Activated naive CD8-positive, alpha-beta T cell treated with anti-CD3 and anti-CD28 coated beads for 36 hours (primary cell): ENCODE measurements around the gene SCAPER. TPM values are rescaled to one million over a fixed set of nuclear protein-coding genes. Genes with fewer than 3 reads are reported as not detected.
"Not testable (repeated sequence)": the region's sequence is repeated elsewhere in the genome, so short reads cannot be mapped to it uniquely, and the experiment has no call there.

Experiments
- DNase-seq: peaks from one replicate; pipeline ENCODE4 v3.0.0; 2021
- H3K27ac Mint-ChIP-seq: one replicate; pipeline ENCODE4 v1.8.0; 2022; ENCODE audit warnings: mild to moderate bottlenecking, moderate library complexity, mixed read lengths
- H3K27me3 Mint-ChIP-seq: one replicate; pipeline ENCODE4 v1.8.0; 2022; ENCODE audit warnings: mild to moderate bottlenecking, mixed read lengths
- H3K36me3 Mint-ChIP-seq: one replicate; pipeline ENCODE4 v1.8.0; 2021; ENCODE audit warnings: mild to moderate bottlenecking, mixed read lengths
- H3K4me1 Mint-ChIP-seq: one replicate; pipeline ENCODE4 v1.8.0; 2021; ENCODE audit warnings: mixed read lengths
- H3K4me3 Mint-ChIP-seq: one replicate; pipeline ENCODE4 v1.8.0; 2022; ENCODE audit warnings: mild to moderate bottlenecking, moderate library complexity, mixed read lengths
- H3K9me3 Mint-ChIP-seq: one replicate; pipeline ENCODE4 v1.8.0; 2022; ENCODE audit warnings: mixed read lengths
- total RNA-seq, 2 experiments: library from RNA; stranded (reverse); gene quantifications; one replicate each; pipeline ENCODE4 v1.2.3, GENCODE V29; 2021

The SCAPER gene
- total RNA-seq, 2 experiments from 2014 or later: 20.8 to 21.3 TPM

GRCh38 chr15:76860201-76860600 lies 44.9 kb downstream of the SCAPER start:
- DNase-seq: no peak
- Mint-ChIP-seq H3K4me3 (no peak overlapping the region), H3K36me3 (peaks cover 27% of the 10 kb centered on the region), H3K9me3 (peaks cover 8% of the 10 kb centered on the region), H3K4me1 (peaks cover 27% of the 10 kb centered on the region), H3K27me3 (no peaks in the 10 kb centered on the region), H3K27ac (no peak overlapping the region)

- H3K27me3 Mint-ChIP-seq, H3K4me3 Mint-ChIP-seq, H3K27ac Mint-ChIP-seq, DNase-seq: not testable (repeated sequence)
- Mint-ChIP-seq H3K36me3 (peaks cover 76% of the 10 kb centered on the region), H3K4me1 (peaks cover 14% of the 10 kb centered on the region), H3K9me3 (peaks cover 31% of the 10 kb centered on the region)
Measured at GRCh38 chr15:76850367-76850766, 54.8 kb downstream of the SCAPER start.

GRCh38 chr15:76846782-76847181 lies 58.4 kb downstream of the SCAPER start:
- peaks cover 46% of the 10 kb centered on the region for H3K36me3 Mint-ChIP-seq
- no peak overlapping the region for H3K27ac Mint-ChIP-seq
- H3K4me3 Mint-ChIP-seq: no peak overlapping the region
- peaks cover 27% of the 10 kb centered on the region for H3K4me1 Mint-ChIP-seq
- peaks cover 7% of the 10 kb centered on the region for H3K9me3 Mint-ChIP-seq
- no peak for DNase-seq
- no peaks in the 10 kb centered on the region for H3K27me3 Mint-ChIP-seq

GRCh38 chr15:76844096-76844495 lies 61.0 kb downstream of the SCAPER start:
- H3K36me3 Mint-ChIP-seq: peaks cover 19% of the 10 kb centered on the region
- H3K9me3 Mint-ChIP-seq: no peaks in the 10 kb centered on the region
- no peak overlapping the region for H3K27ac Mint-ChIP-seq
- no peak for DNase-seq
- H3K4me3 Mint-ChIP-seq: no peak overlapping the region
- H3K4me1 Mint-ChIP-seq: peaks cover 29% of the 10 kb centered on the region
- H3K27me3 Mint-ChIP-seq: no peaks in the 10 kb centered on the region

GRCh38 chr15:76843269-76843668 lies 61.9 kb downstream of the SCAPER start:
- no peak overlapping the region for H3K4me3 Mint-ChIP-seq
- DNase-seq: no peak
- no peak overlapping the region for H3K27ac Mint-ChIP-seq
- no peaks in the 10 kb centered on the region for H3K27me3 Mint-ChIP-seq
- peaks cover 29% of the 10 kb centered on the region for H3K4me1 Mint-ChIP-seq
- peaks cover 21% of the 10 kb centered on the region for H3K36me3 Mint-ChIP-seq
- H3K9me3 Mint-ChIP-seq: no peaks in the 10 kb centered on the region

GRCh38 chr15:76840830-76841460 lies 64.2 kb downstream of the SCAPER start:
- Mint-ChIP-seq H3K27me3 (no peaks in the 10 kb centered on the region), H3K9me3 (peaks cover 7% of the 10 kb centered on the region), H3K4me1 (peaks cover 22% of the 10 kb centered on the region), H3K27ac (no peak overlapping the region), H3K36me3 (peaks cover 31% of the 10 kb centered on the region), H3K4me3 (no peak overlapping the region)
- no peak for DNase-seq

- no peak for DNase-seq
- H3K9me3 Mint-ChIP-seq: peaks cover 16% of the 10 kb centered on the region
- no peaks in the 10 kb centered on the region for H3K27me3 Mint-ChIP-seq
- peaks cover 42% of the 10 kb centered on the region for H3K36me3 Mint-ChIP-seq
- H3K4me1 Mint-ChIP-seq: peaks cover 18% of the 10 kb centered on the region
- no peak overlapping the region for H3K4me3 Mint-ChIP-seq
- no peak overlapping the region for H3K27ac Mint-ChIP-seq
Measured at GRCh38 chr15:76839173-76839572, 66.0 kb downstream of the SCAPER start.

GRCh38 chr15:76837474-76837873 lies 67.7 kb downstream of the SCAPER start:
- H3K27ac Mint-ChIP-seq: no peak overlapping the region
- no peak overlapping the region for H3K4me3 Mint-ChIP-seq
- H3K27me3 Mint-ChIP-seq: no peaks in the 10 kb centered on the region
- H3K4me1 Mint-ChIP-seq: peaks cover 9% of the 10 kb centered on the region
- H3K36me3 Mint-ChIP-seq: peaks cover 58% of the 10 kb centered on the region
- DNase-seq: no peak
- peaks cover 30% of the 10 kb centered on the region for H3K9me3 Mint-ChIP-seq

- no peak for DNase-seq
- H3K9me3 Mint-ChIP-seq: peaks cover 20% of the 10 kb centered on the region
- peaks cover 38% of the 10 kb centered on the region for H3K36me3 Mint-ChIP-seq
- peaks cover 10% of the 10 kb centered on the region for H3K4me1 Mint-ChIP-seq
- H3K27ac Mint-ChIP-seq: no peak overlapping the region
- H3K27me3 Mint-ChIP-seq: no peaks in the 10 kb centered on the region
- H3K4me3 Mint-ChIP-seq: no peak overlapping the region
Measured at GRCh38 chr15:76829939-76830338, 75.2 kb downstream of the SCAPER start.

- Mint-ChIP-seq H3K4me3 (no peak overlapping the region), H3K4me1 (peaks cover 17% of the 10 kb centered on the region), H3K9me3 (peaks cover 4% of the 10 kb centered on the region), H3K27ac (no peak overlapping the region), H3K27me3 (no peaks in the 10 kb centered on the region), H3K36me3 (peaks cover 19% of the 10 kb centered on the region)
- no peak for DNase-seq
Measured at GRCh38 chr15:76823890-76824289, 81.2 kb downstream of the SCAPER start.

- H3K36me3 Mint-ChIP-seq: peaks cover 25% of the 10 kb centered on the region
- peaks cover 17% of the 10 kb centered on the region for H3K4me1 Mint-ChIP-seq
- DNase-seq: no peak
- no peak overlapping the region for H3K4me3 Mint-ChIP-seq
- H3K27me3 Mint-ChIP-seq: no peaks in the 10 kb centered on the region
- H3K9me3 Mint-ChIP-seq: peaks cover 5% of the 10 kb centered on the region
- no peak overlapping the region for H3K27ac Mint-ChIP-seq
Measured at GRCh38 chr15:76823303-76823702, 81.8 kb downstream of the SCAPER start.

- H3K27me3 Mint-ChIP-seq, H3K27ac Mint-ChIP-seq, H3K4me1 Mint-ChIP-seq, DNase-seq, H3K4me3 Mint-ChIP-seq: not testable (repeated sequence)
- peaks cover 13% of the 10 kb centered on the region for H3K9me3 Mint-ChIP-seq
- peaks cover 28% of the 10 kb centered on the region for H3K36me3 Mint-ChIP-seq
Measured at GRCh38 chr15:76818926-76819325, 86.2 kb downstream of the SCAPER start.

GRCh38 chr15:76815421-76815820 lies 89.7 kb downstream of the SCAPER start:
- no peak for DNase-seq
- Mint-ChIP-seq H3K4me3 (no peak overlapping the region), H3K36me3 (peaks cover 42% of the 10 kb centered on the region), H3K27me3 (no peaks in the 10 kb centered on the region), H3K4me1 (peaks cover 17% of the 10 kb centered on the region), H3K9me3 (peaks cover 26% of the 10 kb centered on the region), H3K27ac (no peak overlapping the region)

GRCh38 chr15:76812381-76812780 lies 92.8 kb downstream of the SCAPER start:
- Mint-ChIP-seq H3K4me1 (peaks cover 12% of the 10 kb centered on the region), H3K9me3 (peaks cover 14% of the 10 kb centered on the region), H3K27me3 (no peaks in the 10 kb centered on the region), H3K27ac (no peak overlapping the region), H3K36me3 (peaks cover 25% of the 10 kb centered on the region), H3K4me3 (no peak overlapping the region)
- no peak for DNase-seq

GRCh38 chr15:76809412-76810103 lies 95.6 kb downstream of the SCAPER start:
- DNase-seq: no peak
- Mint-ChIP-seq H3K27ac (no peak overlapping the region), H3K4me3 (no peak overlapping the region), H3K27me3 (no peaks in the 10 kb centered on the region), H3K36me3 (peaks cover 22% of the 10 kb centered on the region), H3K4me1 (peaks cover 12% of the 10 kb centered on the region), H3K9me3 (peaks cover 13% of the 10 kb centered on the region)

- no peak overlapping the region for H3K27ac Mint-ChIP-seq
- H3K27me3 Mint-ChIP-seq: no peaks in the 10 kb centered on the region
- no peaks in the 10 kb centered on the region for H3K9me3 Mint-ChIP-seq
- peaks cover 18% of the 10 kb centered on the region for H3K36me3 Mint-ChIP-seq
- no peak overlapping the region for H3K4me3 Mint-ChIP-seq
- H3K4me1 Mint-ChIP-seq: no peaks in the 10 kb centered on the region
- DNase-seq: no peak
Measured at GRCh38 chr15:76803049-76803571, 102.0 kb downstream of the SCAPER start.
